Upper lobe of right lung (tissue), 1 donor: ENCODE results near the gene FSTL3. TPM values are rescaled to one million over a fixed set of nuclear protein-coding genes. Genes with fewer than 3 reads are reported as not detected.
"Not testable (repeated sequence)": the region's sequence is repeated elsewhere in the genome, so short reads cannot be mapped to it uniquely, and the experiment has no call there.

Experiments used
- ATAC-seq: fragments of 200-7000 bp; cut with Tn5 transposase; one replicate; pipeline ENCODE4 v1.9.1; 2020; ENCODE audit warnings: mild to moderate bottlenecking, moderate library complexity
- DNase-seq: peaks from one replicate; pipeline ENCODE4 v3.0.0-alpha.2; 2020
- H3K27ac ChIP-seq: fragments of 200-600 bp; one replicate; pipeline ENCODE4 v1.8.0; 2022
- H3K27me3 ChIP-seq: fragments of 200-600 bp; one replicate; pipeline ENCODE4 v1.8.0; 2022; ENCODE audit warnings: mild to moderate bottlenecking
- H3K36me3 ChIP-seq: fragments of 200-600 bp; one replicate; pipeline ENCODE4 v1.8.0; 2022
- H3K4me1 ChIP-seq: fragments of 200-600 bp; one replicate; pipeline ENCODE4 v1.8.0; 2022
- H3K4me3 ChIP-seq: fragments of 200-600 bp; one replicate; pipeline ENCODE4 v1.8.0; 2022; ENCODE audit warnings: mild to moderate bottlenecking
- H3K9me3 ChIP-seq: fragments of 200-600 bp; one replicate; pipeline ENCODE4 v1.8.0; 2022
- intact Hi-C: fragments of 100-400 bp; cut with DNase I; formaldehyde crosslinking; loops from one replicate; pipeline ENCODE4 v1.11.0; 2022
- total RNA-seq: library from RNA; stranded (reverse); fragmentation: NEBNext Ultra II Directional; extraction: Animal tissue kit (Norgen Biotek cat#: 25700); gene quantifications from one replicate; pipeline ENCODE4 v1.2.1, GENCODE V29; 2021
- TF ChIP-seq, protein P1 (sequence below): fragments of 200-600 bp; IDR thresholded peaks from one replicate; pipeline ENCODE4 v1.8.0; 2022; ENCODE audit warnings: antibody characterized with exemption
- donor health status: DM: no; HTN: yes; CAD: no; lungs with severe emphysema.

FSTL3 gene
- total RNA-seq, 1 donor from 2014 or later = 114 TPM

DNA sequence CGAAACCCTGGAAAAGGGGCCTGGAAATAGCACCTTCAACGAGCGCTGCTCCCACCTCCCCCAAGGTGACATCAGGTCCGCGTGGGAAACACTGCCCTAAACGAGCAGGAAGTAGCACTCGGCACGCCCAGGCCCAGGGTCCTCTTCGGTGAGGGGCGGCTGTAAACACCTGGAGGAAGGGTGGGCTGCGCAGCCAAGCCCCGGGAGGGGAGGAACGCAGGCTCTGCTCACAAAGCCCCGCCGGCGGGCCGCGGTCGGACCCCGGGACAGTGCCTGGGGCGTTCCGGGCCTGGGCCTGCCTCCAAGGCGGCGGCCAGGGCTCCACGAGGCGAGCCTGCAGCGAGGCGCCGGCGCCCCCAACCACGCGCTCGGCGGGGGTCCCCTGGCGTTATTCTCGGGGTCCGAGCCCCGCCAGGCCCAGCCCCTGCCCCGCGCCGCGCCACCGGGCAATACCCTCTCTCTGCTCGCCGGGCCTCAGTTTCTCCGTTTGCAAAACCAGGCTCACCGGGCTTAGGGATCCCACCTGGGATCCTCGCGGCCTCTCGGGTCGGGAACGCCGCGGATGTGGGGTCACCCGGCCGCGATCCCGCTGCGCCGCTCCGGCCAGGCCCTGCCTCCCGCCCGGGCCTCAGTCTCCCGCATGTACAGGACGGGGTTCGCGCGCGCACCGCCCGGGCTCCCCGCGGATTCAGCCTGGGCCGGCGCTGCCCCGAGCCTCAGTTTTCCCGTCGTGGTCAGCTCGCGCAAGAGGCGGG, 13.8 kb upstream of the FSTL3 start:
- peak; percentile 84 for DNase-seq

DNA sequence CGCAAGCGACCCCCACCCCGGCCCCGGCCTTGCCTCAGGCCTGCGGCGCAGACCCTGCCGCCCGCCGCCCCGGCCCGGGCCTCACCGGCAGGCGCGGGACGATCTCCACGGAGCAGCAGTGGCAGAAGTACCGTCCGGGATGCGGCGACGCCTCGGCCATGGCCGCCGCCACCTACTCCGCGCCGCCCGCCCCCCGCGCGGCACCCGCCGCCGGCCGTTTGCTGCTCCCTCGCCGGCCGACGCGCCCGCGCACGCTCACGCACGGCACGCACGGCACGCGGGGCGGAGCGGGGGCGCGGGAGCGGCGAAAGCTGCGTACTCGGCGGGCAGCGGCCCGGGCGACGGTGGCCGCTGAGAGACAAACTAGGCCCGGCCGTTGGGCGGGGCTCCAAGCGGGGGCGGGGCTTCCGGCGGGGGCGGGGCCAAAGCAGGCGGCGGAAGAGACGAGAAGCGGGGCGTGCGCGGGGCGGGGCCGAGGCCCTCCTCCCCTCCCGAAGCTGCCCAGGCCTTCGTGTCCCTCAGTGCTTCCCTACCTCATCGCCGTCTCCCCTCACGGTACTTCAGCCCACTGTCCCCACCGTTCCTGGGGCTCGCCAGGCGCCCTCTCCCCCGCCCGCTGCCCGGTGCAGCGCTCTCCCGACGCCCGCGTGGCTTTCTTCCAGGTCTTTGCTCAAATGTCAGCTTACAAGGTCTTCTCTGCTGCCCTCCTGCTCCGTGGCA, 13.1 kb upstream of the FSTL3 start, which contains the start of gene RNF126:
Gene RNF126 (minus strand): TSS at position 253 of the 720 bp plus-strand sequence. CDS start 93 bp downstream, at position 160.
- Histone ChIP-seq H3K36me3 (no peaks in the 10 kb centered on the region), H3K9me3 (no peaks in the 10 kb centered on the region), H3K4me1 (peaks cover 57% of the 10 kb centered on the region), H3K4me3 (peak within 1 kb of the TSS; percentile 92), H3K27ac (peak within 1 kb of the TSS; percentile 89), H3K27me3 (no peaks in the 10 kb centered on the region)
- ATAC-seq = peak; percentile 90
- peak; percentile 96 for DNase-seq
- intact Hi-C loops = no loop called here
- TF ChIP-seq, protein P1, sequence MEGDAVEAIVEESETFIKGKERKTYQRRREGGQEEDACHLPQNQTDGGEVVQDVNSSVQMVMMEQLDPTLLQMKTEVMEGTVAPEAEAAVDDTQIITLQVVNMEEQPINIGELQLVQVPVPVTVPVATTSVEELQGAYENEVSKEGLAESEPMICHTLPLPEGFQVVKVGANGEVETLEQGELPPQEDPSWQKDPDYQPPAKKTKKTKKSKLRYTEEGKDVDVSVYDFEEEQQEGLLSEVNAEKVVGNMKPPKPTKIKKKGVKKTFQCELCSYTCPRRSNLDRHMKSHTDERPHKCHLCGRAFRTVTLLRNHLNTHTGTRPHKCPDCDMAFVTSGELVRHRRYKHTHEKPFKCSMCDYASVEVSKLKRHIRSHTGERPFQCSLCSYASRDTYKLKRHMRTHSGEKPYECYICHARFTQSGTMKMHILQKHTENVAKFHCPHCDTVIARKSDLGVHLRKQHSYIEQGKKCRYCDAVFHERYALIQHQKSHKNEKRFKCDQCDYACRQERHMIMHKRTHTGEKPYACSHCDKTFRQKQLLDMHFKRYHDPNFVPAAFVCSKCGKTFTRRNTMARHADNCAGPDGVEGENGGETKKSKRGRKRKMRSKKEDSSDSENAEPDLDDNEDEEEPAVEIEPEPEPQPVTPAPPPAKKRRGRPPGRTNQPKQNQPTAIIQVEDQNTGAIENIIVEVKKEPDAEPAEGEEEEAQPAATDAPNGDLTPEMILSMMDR = no peak

More for the DNA sequence above, 13.8 kb upstream of the FSTL3 start:
- Histone ChIP-seq H3K27me3 (no peaks in the 10 kb centered on the region), H3K4me3 (peak overlapping the region; percentile 92), H3K36me3 (no peaks in the 10 kb centered on the region), H3K9me3 (no peaks in the 10 kb centered on the region), H3K4me1 (peaks cover 60% of the 10 kb centered on the region), H3K27ac (peak overlapping the region; percentile 87)
- peak; percentile 7 for ATAC-seq
- TF ChIP-seq, protein P1 = no peak
- intact Hi-C loops = no loop called here

DNA sequence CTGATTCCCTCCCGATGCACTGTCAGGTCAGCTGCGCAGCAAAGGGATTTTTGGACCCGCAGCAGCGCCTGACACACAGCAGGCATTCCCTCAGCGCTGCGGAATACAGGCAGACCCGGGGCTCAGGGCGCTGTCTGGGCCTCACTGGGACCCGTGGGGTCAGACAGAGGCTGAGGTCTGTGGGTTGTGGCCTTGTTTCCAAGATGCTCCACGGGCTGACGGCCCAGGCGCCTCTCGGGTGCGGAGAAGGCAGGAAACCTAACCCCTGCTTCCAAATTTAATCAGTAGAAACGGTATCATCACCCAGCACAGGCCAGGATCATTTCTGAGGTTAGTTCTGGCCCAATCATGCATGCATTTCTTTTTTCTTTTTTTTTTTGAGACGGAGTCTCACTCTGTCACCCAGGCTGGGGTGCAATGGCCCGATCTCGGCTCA, 12.5 kb upstream of the FSTL3 start:
- TF ChIP-seq, protein P1 = no peak
- Histone ChIP-seq H3K4me1 (peaks cover 52% of the 10 kb centered on the region), H3K27me3 (no peaks in the 10 kb centered on the region), H3K4me3 (peak overlapping the region; percentile 92), H3K36me3 (no peaks in the 10 kb centered on the region), H3K9me3 (no peaks in the 10 kb centered on the region), H3K27ac (peak overlapping the region; percentile 89)
- intact Hi-C loops = loop anchor here (2.0 kb wide), 1 partner anchor 71 kb away; no protein-coding TSS in a partner anchor
- ATAC-seq = no peak
- no peak for DNase-seq

DNA sequence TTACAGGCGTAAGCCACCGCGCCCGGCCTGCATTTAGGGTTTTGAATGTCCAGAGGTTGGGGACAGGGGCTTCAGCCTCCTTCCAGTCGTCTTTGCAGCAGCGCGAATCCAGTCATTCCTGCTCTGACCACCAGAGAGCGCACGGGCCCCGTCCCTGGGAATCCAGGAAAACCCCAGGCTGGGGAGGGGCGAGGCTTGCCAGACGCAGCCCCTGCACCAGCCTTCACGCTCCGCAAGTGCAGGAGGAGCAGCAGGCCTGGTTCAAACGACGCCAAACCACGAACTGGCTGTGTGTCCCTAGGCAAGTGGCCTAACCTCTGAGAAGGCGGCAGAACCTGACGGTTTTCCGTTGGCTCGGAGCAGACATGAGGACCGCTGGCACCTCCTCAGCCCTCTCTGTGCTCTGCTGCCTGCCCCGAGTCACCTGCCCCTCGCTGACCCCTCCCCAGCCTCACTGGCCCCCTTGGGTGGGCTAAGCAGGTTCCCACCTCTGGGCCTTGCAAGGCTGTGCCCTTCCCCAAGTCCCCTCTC, 11.2 kb upstream of the FSTL3 start:
- H3K36me3 ChIP-seq = no peaks in the 10 kb centered on the region
- intact Hi-C loops = loop anchor here (2.0 kb wide), 1 partner anchor 70 kb away; no protein-coding TSS in a partner anchor
- no peak overlapping the region for H3K4me3 ChIP-seq
- TF ChIP-seq, protein P1 = peak; percentile 92
- DNase-seq (peak; percentile 90), ATAC-seq (peak; percentile 61)
- no peak overlapping the region for H3K27ac ChIP-seq
- no peaks in the 10 kb centered on the region for H3K27me3 ChIP-seq
- H3K9me3 ChIP-seq = no peaks in the 10 kb centered on the region
- H3K4me1 ChIP-seq = peaks cover 39% of the 10 kb centered on the region

DNA sequence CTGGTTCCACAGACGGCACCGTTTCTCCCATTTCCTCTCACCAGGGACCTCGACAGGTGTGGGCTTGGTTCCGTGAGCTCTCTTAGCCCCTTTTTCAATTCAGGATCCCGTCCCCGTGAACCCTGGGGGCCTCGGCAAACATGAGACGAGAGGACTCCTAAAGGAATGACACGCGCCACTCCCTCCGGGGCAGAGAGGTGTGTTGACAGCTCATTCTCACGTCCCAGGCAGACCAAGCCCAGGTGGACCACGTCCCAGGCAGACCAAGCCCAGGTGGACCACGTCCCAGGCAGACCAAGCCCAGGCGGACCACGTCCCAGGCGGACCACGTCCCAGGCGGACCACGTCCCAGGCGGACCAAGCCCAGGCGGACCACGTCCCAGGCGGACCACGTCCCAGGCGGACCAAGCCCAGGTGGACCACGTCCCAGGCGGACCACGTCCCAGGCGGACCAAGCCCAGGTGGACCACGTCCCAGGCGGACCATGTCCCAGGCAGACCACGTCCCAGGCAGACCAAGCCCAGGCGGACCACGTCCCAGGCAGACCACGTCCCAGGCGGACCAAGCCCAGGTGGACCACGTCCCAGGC, 9.1 kb upstream of the FSTL3 start:
- not testable (repeated sequence) for H3K27ac ChIP-seq

DNA sequence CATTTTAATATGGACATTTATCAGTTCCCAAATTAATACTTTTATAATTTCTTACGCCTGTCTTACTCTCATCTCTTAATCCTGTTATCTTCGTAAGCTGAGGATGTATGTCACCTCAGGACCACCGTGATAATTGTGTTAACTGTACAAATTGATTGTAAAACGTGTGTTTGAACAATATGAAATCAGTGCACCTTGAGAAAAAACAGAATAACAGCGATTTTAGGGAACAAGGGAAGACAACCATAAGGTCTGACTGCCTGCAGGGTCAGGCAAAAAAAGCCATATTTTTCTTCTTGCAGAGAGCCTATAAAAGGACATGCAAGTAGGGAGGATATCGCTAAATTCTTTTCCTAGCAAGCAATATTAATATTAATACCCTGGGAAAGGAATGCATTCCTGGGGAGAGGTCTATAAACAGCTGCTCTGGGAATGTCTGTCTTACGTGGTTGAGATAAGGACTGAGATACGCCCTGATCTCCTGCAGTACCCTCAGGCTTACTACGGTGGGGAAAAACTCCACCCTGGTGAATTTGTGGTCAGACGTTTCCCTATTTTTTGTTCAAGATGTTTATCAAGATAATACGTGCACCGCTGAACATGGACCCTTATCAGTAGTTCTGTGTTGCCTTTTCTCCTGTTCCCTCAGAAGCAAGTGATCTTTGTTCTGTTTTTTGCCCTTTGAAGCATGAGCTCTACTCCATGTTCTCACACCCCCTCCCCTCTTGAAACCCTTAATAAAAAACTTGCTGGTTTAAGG, 7.3 kb upstream of the FSTL3 start:
- intact Hi-C loops, DNase-seq, H3K36me3 ChIP-seq, ATAC-seq, H3K27ac ChIP-seq, H3K9me3 ChIP-seq, H3K27me3 ChIP-seq, H3K4me3 ChIP-seq: not testable (repeated sequence)
- H3K4me1 ChIP-seq = peaks cover 14% of the 10 kb centered on the region

More for the DNA sequence above, 9.1 kb upstream of the FSTL3 start:
- intact Hi-C loops, H3K27me3 ChIP-seq, H3K36me3 ChIP-seq, DNase-seq, ATAC-seq, H3K9me3 ChIP-seq, H3K4me3 ChIP-seq: not testable (repeated sequence)
- H3K4me1 ChIP-seq = peaks cover 19% of the 10 kb centered on the region
